ENCODE measurements around the gene ZFYVE9.

Gene ZFYVE9

DNA sequence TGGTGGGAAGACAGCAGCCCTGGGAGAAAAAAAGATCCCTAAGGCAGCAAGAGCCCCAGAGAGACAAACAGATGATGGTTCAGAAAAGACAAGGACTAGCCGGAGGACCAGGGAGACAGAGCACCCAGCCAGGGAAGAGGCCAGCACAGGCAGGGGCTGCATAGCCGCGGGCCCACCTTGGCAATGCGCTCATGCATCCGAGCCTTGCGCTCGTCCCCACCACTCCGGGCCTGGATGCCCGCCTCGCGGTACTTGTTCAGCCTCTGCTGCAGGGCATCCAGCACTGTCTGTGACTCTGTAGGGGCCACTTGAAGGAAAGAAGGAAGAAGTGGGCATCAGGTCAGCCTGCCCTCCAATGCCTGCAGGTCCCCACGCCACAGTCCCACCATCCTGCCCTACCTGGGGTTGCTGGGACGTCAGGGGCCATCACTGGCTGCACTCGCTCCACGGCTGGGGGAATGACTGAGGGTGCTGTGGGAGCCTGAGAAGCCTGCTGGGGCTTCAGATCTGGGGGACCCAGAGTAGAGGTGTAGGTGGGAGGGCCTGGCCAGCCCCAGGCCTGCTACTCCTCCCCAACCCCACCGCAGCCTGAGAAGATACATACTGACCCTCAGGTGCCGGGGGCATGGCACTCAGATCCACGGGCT is 217.1 kb downstream of the ZFYVE9 start:
- no peak for TF ChIP-seq ZFX (IDR thresholded peaks at IDR 0.05; ENCODE audit: borderline replicate concordance)
- TF ChIP-seq, protein P1, sequence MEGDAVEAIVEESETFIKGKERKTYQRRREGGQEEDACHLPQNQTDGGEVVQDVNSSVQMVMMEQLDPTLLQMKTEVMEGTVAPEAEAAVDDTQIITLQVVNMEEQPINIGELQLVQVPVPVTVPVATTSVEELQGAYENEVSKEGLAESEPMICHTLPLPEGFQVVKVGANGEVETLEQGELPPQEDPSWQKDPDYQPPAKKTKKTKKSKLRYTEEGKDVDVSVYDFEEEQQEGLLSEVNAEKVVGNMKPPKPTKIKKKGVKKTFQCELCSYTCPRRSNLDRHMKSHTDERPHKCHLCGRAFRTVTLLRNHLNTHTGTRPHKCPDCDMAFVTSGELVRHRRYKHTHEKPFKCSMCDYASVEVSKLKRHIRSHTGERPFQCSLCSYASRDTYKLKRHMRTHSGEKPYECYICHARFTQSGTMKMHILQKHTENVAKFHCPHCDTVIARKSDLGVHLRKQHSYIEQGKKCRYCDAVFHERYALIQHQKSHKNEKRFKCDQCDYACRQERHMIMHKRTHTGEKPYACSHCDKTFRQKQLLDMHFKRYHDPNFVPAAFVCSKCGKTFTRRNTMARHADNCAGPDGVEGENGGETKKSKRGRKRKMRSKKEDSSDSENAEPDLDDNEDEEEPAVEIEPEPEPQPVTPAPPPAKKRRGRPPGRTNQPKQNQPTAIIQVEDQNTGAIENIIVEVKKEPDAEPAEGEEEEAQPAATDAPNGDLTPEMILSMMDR (IDR thresholded peaks at IDR 0.05), result no peak
- no peak overlapping the region for H3K27ac ChIP-seq

DNA sequence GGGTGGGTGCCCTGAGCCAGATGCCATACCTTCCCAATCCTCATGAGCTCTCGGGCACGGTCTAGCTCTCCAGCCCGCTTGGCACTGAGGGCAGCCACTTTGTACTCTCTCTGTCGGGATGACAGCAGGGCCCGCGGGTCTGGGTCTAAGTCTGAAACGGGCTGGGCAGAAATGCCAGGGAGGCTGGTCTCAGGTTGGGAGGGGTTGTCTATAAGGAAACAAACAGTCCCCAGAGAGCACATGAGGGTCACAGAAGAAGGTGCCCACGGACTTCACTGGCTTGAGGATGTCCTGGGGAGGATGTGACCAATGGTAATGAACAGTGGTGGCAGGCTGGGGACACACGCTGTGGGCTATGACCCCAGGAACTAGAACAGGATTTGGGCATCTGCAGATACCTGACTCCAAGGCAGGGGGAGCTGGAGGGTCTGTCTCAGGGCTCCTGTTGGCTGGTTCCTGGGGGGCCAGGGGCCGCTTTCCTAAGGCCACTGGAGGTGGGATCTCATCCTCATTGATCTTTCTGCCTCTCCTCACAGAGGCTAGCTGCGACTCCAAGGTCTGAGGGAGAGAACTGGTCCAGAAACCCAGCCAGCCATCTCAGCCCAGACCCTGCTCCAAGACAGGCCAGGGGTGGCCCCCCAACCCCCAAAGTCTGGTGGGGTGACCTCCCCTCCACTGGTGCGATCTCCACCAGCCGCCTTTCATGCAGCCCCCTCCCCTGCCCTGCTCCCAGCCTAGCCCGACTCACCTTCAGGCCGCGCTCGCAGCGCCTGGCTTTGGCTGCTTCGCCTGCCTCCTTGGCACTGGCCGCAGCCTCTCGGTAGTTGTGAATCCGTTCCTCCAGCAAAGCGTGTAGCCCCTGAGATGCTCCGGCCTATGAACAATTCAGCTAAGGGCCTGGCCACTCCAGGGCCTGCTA is 218.0 kb downstream of the ZFYVE9 start:
- TF ChIP-seq, protein P1 (IDR thresholded peaks at IDR 0.05), result no peak
- no peak for TF ChIP-seq ZFX (IDR thresholded peaks at IDR 0.05; ENCODE audit: borderline replicate concordance)
- H3K27ac ChIP-seq, result no peak overlapping the region

DNA sequence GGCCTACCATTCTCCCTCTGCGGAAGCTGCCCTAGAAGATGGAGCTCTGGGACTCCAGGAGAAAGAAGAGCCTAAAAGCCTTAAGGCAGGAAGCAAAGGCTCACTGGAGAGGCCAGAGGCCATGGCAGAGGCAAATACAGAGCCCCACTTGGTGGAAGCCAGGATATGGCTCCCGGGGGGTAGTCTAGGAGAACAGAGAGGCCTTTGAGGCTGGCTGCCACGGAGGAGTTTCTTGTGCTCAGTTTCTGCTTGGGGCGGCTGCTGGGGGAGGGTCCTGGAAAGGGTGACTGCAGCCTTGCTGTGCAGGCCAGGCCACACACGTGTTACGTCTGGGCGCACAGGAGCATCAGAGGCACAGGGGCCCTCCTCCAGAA is 218.7 kb downstream of the ZFYVE9 start:
- TF ChIP-seq ZFX (IDR thresholded peaks at IDR 0.05; ENCODE audit: borderline replicate concordance), result no peak
- TF ChIP-seq, protein P1 (IDR thresholded peaks at IDR 0.05), result no peak
- no peak overlapping the region for H3K27ac ChIP-seq

DNA sequence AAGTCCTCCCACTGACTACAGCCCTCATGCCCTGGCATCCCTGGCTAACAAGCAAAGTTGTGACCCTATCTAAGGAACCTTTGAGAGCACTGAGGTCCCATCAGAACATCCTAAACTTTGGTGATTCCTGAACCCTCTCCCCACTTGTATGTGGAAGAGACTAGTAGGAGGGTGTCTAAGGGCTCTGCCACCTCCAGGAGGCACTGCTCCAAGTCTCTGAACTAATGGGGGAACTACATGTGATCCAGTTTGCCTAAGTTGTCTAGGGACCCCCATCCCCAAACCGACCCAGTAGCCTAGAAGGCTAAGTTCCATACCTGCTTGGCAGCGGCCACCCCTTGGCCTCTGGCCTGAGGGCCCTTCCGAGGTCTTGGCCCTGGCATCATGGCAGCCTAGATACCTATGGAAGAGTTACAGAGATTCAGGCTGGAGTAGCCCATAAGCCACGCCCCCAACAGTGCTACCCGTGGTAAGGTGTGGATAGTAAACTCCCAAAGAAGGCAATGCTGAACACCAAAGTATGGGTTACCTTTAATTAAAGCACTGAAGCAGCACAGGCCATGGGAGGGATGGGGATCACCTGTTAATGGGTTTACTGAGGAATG is 222.4 kb downstream of the ZFYVE9 start:
- H3K27ac ChIP-seq, result peak overlapping the region; percentile 85
- TF ChIP-seq, protein P1 (IDR thresholded peaks at IDR 0.05), result no peak
- no peak for TF ChIP-seq ZFX (IDR thresholded peaks at IDR 0.05; ENCODE audit: borderline replicate concordance)

- no peak for TF ChIP-seq ZFX (IDR thresholded peaks at IDR 0.05; ENCODE audit: borderline replicate concordance)
- H3K27ac ChIP-seq, result peak overlapping the region; percentile 85
Observed at GRCh38 chr1:52365071-52365745, 223.3 kb downstream of the ZFYVE9 start.

- no peak for TF ChIP-seq ZFX (IDR thresholded peaks at IDR 0.05; ENCODE audit: borderline replicate concordance)
- TF ChIP-seq, protein P1 (IDR thresholded peaks at IDR 0.05), result no peak
Observed at GRCh38 chr1:52365746-52366516, 224.0 kb downstream of the ZFYVE9 start, which contains the start of gene CC2D1B. CC2D1B (minus strand) TSS chr1:52366205; CDS start chr1:52364620, 1,585 bp downstream.

DNA sequence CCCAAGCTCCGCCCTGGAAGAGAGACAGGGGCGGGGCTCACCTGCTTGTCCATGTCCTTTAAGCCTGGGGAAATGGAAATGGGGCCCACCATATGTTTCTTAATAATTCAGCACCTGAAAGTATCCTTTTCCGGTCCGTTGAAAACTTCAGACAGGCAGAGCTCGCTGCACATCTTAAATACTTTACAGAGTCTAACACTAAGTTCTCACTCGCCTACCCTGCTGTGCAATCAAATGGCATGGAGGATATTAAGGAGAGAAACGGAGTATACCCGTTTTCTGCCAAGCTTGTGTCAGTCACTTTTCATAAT is 224.6 kb downstream of the ZFYVE9 start:
- H3K27ac ChIP-seq, result peak overlapping the region; percentile 85
- no peak for TF ChIP-seq ZFX (IDR thresholded peaks at IDR 0.05; ENCODE audit: borderline replicate concordance)
- TF ChIP-seq, protein P1 (IDR thresholded peaks at IDR 0.05), result no peak

More at GRCh38 chr1:52365746-52366516, 224.0 kb downstream of the ZFYVE9 start, which contains the start of gene CC2D1B:
- H3K27ac ChIP-seq, result peak within 1 kb of the TSS; percentile 85

All from 22Rv1 (cell line).